GM18520 (cell line): ENCODE results near the gene PCSK5.
A peak's percentile ranks its signal among the peaks of the same experiment; 100 is the strongest.
"Not testable (repeated sequence)": the region's sequence is repeated elsewhere in the genome, so short reads cannot be mapped to it uniquely, and the experiment has no call there.

Experiments
- ATAC-seq: cut with Tn5 transposase; IDR thresholded peaks from one replicate; pipeline ENCODE4 v1.9.1; 2021; ENCODE audit not compliant: unreplicated experiment

Gene PCSK5

DNA sequence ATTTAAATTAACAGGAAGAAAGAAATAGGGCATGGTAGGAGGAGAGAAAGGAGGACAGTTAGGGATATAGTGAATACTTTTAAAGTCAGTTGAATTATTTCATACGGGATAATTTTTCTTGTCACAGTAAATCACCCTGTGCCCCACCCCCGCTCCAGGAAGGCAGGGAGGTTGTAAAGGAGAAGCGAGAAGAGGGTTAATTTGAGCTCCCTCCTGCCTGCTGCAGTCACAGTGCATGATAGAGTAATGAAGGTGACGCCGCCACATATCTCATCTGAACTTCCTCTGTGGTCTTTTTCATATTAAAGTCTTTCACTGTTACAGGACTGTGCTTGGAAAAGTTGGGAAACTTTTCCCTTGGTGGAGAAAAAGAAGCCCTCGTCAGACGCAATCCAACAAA lies 896 bp upstream of the PCSK5 start:
- no peak for ATAC-seq

DNA sequence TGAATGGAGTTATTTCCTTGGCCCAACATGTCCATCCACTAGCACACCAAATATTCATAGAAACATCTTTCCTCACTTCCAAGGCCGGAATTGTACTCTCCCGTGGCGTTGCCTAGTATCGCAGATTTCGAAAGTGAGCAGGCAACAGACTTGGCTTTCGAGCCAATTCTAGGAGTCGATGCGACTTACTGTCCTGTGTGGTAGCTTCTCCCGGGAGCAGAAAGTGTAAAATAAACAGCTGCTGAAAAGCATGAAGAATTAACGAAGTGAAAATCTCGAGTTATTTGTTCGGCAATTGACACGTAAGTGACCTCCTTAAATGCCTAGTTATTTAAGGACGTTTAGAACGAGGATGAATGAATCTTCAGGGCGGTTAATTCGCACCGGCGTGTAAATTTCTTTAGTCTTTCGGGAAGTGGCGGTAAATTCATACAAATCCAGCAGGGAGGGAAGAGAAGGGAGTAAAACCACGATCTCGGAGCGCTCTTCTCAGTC lies 449 bp upstream of the PCSK5 start:
- no peak for ATAC-seq

DNA sequence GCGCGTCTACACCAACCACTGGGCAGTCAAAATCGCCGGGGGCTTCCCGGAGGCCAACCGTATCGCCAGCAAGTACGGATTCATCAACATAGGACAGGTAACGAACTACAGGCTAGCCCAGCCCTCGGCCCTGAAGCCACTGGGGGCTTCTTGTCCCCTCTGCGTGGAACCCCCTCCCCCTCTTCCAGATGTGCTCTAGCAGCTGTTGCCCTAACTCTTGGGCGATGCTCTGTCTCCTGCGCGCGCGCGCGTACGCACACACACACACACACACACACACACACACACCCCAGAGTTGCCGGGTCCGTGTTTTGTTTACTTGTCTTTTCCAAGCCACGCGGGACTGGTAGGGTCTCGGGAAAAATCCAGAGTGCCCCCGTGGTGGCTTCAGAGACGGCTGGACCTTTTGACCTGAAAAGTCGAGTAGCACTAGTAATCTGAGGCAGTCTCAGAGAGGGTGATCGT lies 836 bp downstream of the PCSK5 start:
- ATAC-seq = no peak

DNA sequence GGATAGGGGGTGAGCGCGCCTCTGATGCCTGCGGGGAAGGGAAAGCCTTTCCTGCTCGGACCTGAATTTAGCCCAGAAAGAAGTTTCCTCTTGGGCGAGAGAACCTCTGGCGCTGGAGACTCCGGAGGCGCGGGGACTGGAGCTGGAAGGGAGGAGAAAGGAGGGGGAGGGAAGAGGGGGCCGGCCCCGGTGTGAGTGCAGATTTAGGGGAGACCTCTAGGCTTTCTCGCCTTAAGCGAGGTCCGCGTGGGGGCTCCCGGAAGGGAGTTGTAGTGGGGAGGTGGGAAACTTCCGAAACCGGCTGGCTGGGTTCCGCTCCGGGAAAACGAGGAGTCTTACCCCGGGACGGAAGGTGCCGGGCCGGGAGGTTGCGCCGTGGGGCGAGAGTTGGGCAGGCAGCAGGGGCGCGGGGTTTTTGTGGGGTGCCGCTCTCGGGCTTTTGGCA lies 1.3 kb downstream of the PCSK5 start:
- ATAC-seq = no peak

DNA sequence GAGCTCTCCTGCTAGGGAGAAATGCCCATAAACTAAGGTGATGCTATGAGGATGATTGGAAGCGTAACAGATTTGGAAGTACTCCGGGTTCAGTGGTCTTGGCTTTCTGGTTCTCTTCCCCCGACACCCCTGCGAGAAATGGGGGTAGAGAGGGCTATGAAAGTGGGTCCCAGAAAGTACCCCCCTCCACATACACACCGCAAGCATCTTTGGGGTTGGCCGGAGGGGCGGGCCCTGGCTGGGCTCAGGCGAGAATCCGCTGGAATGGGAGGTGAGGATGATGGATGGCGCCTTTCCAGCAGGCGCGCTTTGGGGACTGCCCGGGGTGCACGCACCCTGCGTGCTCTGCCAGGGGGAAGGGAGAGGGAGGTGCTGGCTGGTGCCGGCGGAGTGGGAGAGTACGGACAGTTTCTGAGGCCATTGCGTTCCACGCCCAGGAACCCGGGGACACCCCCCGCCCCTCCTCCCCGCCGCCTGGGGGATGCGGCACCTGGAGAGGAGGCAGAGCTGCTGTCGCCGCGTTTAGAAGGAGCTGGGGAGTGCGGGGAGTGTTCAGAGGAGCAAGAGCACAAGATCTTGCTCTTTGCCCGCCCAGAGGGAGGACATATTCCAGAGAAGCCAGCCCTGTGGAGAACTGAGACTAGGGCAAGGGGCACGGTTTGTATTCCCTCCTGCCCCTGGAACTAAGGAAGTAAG lies 1.9 kb downstream of the PCSK5 start:
- no peak for ATAC-seq

DNA sequence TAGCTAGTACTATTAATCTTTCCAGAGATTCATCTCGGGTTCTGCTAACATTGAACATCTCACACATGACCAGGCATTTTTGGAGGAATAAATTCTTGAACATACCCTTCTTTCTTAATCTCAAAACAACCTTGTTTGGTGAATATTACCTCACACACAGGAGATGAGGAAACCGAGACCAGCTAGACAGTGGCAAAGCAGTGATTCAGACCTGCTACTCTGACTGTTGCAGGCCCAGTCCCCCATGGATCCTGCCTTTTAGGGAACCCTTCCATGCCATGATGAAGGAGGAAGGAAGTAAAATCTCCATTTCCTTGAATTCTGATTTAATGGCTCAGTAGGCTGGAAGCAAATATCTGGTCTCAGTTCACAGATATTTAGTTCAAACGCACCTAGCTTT lies 2.6 kb downstream of the PCSK5 start:
- ATAC-seq = no peak

DNA sequence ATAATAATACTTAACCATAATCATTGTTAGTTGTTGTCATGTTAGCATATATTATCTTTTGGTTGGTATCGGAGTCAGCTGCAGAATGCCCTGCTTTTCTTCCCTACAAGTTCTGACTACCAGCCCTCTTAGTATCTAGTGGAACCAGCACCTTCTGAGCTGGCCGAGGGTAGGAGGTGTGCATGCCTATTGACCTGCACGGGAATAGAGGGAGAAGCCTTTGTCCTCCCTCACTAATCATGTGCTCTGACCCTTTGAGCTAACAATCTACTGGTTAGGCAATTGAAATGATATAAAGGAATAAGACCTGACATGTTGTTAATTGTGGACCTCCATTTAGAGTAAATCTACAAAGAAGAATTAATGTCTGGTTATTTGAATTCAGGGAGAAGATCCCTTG lies 4.1 kb downstream of the PCSK5 start:
- ATAC-seq = no peak

DNA sequence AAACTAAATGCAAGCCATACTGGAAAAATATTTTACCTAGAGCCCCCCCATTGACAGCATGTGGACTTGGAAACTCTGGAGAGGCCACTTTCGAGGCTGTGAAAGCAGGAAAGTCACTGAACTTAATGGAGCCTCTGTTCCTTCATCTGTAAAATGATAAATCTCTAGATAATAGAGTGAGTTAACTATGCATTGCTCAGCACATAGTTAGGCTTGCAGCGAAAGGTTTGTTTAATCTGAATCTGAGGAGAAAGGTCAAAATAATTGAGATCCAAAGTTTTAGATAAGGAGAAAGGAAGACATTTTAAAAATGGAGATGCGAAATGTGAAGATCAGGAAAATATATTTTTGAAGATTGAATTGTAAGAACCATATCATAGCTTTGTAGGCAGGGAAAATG lies 4.6 kb downstream of the PCSK5 start:
- no peak for ATAC-seq

DNA sequence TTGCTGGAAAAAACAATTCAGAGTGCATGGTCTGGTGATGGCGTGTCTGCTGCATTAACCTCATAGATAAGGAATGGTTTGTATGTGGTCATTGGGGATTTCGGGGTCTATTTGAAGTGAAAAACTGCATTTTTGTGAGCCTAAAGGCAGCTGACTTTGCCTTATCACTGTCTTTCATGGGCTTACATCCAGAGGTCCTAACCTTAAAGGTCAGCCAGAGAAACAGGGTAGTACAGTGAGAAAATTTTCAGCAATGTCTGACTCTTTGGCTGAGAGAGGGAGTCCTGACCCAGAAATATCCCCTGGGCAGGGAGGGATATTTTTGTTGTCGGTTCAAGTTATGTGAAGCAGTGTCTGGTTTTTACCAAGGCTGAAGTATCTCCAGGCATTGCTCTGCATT lies 5.7 kb downstream of the PCSK5 start:
- ATAC-seq = no peak

DNA sequence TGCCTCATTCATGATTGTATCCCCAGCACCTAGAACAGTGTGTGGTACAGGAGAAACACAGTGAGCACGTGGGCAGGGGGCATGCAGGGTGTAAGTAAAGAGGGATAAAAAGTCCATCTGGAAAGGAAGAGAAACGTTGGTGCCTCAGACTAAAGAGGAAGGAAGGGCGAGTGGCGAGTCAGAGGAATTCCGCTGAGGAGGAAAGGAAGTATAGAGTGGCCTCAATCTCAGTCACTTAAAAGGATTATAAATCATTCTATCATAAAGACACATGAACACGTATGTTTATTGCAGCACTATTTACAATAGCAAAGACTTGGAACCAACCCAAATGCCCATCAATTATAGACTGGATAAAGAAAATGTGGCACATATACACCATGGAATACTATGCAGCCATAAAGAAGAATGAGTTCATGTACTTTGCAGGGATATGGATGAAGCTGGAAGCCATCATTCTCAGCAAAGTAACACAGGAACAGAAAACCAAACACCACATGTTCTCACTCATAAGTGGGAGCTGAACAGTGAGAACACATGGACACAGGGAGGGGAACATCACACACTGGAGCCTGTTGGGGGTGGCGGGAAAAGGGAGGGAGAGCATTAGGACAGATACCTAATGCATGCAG lies 10.5 kb downstream of the PCSK5 start:
- ATAC-seq = not testable (repeated sequence)

DNA sequence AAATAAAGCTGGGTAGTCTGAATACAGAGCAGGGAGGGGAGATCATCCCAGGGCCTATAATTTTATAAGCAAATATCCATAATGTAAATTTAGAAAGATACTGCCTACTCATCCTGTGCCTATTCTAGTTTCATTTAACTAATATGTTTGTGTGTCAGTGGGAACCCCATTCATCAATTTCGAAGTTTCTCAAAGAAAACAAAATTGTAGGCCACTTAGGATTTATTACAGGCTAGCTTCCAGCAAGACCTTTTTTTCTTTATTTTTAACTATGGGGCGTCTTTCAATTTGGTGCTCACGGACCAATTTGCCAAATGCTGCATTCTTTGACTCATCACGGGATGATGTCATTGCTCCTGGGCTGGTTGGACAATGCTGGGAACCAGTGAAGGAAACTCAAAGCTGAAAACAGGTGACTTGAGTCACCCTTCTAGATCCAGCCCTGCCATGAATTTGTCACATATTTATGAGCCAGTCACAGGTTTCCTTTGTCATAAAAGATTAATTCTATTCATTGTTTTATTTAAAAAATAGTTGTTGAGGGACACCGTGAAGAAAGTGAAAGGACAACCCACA lies 13.4 kb downstream of the PCSK5 start:
- no peak for ATAC-seq

DNA sequence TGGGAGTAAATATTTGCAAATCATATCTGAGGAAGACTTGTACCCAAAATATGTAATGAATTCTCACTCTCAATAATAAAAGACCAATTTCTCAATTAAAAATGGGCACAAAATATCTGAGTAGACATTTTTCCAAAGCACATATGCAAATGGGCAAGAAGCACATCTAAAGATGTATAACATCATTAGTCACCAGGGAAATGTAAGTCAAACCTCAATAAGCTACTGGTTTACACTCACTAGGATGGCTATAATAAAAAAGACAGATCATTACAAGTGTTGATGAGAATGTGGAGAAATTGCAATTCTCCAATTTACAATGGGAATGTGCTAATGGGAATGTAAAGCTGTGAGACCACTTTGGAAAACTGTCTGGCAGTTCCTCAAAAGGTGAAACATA lies 13.9 kb downstream of the PCSK5 start:
- ATAC-seq = no peak

DNA sequence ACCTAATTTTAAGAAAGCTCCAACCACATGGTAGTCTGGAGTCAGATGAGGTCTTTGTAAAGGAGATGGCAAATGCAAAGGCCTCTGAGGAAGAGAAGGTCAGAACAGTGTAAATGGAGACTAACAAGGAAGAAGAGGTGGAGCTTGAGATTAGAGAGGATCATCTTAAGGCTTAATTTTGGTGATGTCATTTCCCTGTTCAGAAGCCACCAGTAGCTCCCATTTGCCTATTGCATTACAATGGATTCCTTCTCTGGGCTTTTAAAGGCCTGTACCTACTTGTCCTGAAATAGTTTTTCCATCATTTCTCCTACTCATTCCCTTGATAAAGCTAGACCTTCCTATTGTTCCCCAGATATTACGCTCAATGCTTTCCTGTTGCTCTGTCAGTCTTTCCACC lies 16.1 kb downstream of the PCSK5 start:
- no peak for ATAC-seq

DNA sequence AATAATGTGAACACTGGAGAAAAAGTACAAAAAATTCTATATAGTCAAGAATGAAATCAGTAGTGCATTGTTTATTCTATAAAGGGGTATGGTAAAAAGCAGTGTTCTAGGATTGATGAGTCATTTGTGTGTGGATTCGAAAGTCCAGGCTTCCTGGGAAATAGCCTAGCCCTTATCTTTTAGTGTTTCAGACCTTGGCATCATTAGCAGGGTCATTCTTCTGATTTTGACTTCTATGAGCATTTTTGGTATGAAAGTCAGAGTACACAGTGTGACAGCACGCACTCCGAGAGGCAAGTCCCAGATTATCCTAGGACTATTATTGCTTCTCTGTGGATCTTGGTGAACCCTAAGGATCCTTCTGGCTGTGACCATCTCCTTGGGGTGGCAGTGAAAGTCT lies 16.9 kb downstream of the PCSK5 start:
- no peak for ATAC-seq

DNA sequence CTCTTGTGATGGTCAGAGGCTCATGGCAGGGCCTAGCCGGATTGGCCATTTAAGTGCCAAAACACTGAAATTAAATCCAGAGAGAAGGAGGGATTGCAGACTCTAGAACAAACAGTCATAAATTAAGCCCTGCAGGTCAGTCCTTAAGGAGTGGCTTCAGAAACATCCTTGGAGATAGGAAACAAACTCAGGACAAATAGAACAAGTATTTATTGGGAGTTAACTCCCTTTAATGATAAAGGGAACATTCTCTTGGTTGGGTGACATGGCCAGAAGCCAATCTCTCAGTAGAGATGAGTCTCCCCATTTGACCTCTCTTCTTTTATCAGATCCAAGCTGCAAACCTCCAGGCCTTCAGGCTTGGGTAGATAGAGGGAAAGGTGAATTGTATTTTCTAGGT lies 17.4 kb downstream of the PCSK5 start:
- ATAC-seq = no peak

DNA sequence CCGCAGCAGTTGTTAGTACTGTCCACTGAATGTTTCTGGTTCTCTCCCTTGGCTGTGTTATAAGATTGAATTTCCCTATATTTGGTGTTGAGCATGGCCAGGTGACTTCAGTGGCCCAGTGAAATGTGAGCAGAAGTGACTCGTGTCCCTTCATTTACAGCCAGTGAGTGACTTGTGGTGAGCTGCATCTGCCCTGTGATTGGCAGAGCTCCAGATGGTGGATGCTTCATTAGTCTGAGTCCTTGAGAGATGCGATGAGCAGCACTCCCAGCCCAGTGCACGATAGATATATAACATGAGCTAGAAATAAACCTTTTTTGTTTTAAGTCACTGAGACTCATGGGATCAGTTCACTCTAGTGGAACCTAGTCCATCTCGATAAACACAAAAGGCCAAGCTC lies 19.3 kb downstream of the PCSK5 start:
- ATAC-seq = no peak

DNA sequence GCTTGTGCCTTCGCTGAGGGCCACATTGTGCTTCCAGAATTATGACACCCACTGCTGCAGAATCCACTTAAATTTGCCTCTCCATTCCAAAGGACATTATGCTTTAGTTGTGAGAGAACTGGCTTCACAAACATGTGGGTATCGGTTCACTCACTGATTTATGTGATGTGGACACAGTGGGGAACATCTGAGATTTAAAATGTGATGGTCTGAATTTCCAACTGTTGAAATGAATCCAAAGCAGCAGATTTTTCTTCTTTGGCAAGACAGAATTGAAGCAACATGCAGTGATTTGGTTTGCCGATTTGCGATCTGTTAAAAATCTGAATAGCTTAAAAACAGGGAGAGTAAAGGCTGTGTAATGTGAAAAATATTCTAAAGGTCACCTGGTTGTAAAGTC lies 20.3 kb downstream of the PCSK5 start:
- ATAC-seq = no peak

DNA sequence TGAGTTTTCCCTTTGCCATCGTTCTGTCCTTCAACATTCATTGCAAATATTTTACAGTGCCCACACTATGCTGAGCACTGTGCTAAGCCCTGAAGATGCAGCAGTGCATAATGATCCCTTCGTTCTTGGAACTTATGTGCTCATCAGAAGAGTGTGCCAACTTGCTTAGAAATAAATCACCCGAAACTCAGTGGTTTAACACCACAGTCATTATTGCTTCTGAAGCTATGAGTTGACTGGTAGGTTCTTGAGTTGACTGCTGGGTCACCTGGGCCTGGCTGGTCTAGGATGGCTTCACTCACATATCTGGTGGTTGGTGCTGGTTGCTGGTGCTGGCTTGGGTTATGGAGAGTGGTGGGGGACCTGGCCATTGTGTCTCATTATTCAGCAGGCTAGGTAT lies 20.9 kb downstream of the PCSK5 start:
- peak; percentile 54 for ATAC-seq

DNA sequence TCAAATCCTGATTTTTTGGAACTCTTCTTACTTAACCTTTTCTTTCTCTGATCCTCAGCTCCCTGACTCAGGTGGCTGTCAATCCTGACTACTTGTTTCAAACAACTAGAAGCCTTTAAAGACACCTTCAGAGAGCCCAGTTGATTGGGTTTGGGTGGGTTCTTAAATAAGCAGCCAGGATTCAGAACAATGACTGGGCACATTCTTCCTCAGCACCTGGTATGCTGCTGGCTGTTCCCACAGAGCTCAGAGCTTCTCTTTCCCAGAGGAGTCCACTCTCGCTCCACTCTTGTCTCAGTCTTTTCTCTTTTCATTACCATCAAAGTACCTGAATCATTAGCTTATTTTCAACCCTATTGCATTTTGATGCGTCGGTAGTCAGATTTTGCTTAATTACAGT lies 22.5 kb downstream of the PCSK5 start:
- no peak for ATAC-seq

DNA sequence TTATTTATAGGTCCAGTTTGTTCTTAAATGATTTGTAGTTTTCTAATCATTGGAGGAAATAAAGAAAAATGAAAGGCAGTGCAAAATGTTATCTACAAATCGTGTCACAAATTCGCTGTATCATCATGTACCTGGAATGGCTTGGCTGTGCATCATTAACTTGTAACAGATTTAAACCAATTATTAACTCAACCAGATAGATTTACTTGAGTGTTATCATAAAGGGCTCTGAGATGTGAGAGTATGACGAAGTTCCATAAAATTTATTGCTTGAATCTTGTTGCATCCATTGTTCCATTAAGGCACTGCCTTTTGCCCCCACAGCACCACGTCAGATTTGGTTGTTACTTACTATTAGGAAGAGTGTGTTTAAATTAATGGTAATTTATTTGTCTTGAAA lies 23.5 kb downstream of the PCSK5 start:
- no peak for ATAC-seq

DNA sequence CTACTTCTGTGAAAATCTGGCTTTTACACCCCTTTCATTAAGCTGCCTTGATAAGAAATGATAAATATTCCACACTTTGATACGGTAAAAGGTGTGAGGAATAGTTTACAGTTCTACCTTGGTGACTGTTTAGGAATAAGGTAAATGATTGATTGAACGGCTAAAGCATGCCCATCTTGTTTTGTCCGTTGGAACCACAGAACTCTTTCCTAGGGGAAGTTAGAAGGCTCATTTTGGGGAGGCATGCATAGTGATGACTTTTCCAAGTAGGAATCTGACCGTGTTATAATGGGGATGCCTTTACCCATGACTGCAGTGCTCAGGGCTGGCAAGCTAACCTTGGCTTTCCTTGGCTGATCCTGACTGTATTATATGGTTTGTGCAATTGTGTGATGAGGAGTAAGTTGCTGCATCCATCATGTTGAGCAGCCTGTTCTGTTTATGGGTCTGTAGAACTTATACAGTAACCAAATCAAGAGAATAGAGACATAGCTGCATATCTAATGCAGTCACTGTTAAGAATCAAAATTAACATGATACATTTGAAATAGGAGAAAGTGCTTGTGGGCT lies 24.5 kb downstream of the PCSK5 start:
- ATAC-seq = no peak

DNA sequence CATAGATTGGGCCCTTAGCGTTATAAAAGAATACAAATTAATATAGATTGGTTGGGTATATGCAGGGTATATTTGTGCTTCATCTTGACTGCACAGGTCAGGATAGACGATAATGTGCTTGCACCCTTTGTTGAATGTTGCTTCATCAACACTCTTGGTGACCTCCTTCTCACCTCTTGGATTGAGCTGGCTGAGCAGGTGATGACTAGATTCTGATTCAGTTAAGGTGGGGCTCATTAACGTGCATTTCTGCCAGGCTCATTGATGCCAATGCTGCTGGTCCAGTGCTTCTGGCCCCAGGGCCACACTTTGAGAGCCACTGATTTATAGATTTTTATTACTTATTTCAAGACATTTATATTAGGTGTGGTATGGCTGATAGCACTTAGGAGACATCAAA lies 27.7 kb downstream of the PCSK5 start:
- ATAC-seq = no peak
